ENCODE data around the gene PSG7. TPM values are rescaled to one million over a fixed set of nuclear protein-coding genes. Genes with fewer than 3 reads are reported as not detected.
"Not testable (repeated sequence)": the region's sequence is repeated elsewhere in the genome, so short reads cannot be mapped to it uniquely, and the experiment has no call there.

PSG7 gene
- total RNA-seq, result not detected
- not detected for polyA plus RNA-seq

- H3K36me3 Mint-ChIP-seq; H3K4me1 Mint-ChIP-seq; H3K36me3 ChIP-seq (ENCODE audit: insufficient read depth, low read length); H3K4me1 ChIP-seq (ENCODE audit: insufficient read depth, low read length); H3K9me3 ChIP-seq (ENCODE audit: low read length); H3K9me3 Mint-ChIP-seq; POLR2A ChIA-PET; H3K27ac ChIP-seq (ENCODE audit: low read depth, low read length); H3K4me3 ChIP-seq (ENCODE audit: low read length); DNase-seq; H3K4me3 Mint-ChIP-seq; H3K27me3 ChIP-seq (ENCODE audit: insufficient read depth, low read length, poor library complexity, severe bottlenecking); CTCF ChIA-PET: not testable (repeated sequence)
- Mint-ChIP-seq H3K27ac (peak within 1 kb of the TSS in 1 of 8 donors; percentile 8), H3K27me3 (peaks cover 16 to 17% of the 10 kb centered on the region in 2 donors)
Measured at GRCh38 chr19:42937107-42937506, at the start of gene PSG7. Gene PSG7, minus strand, starts transcription at chr19:42937207. Its CDS starts 131 bp downstream, at chr19:42937076.

- H3K27me3 Mint-ChIP-seq, result peaks cover 12 to 24% of the 10 kb centered on the region in 2 donors
- H3K27ac Mint-ChIP-seq, result no peak overlapping the region
- no peaks in the 10 kb centered on the region for H3K9me3 ChIP-seq (ENCODE audit: low read length)
- H3K4me3 Mint-ChIP-seq, result no peak overlapping the region
- no peaks in the 10 kb centered on the region for H3K27me3 ChIP-seq (ENCODE audit: insufficient read depth, low read length, poor library complexity, severe bottlenecking)
- H3K4me1 Mint-ChIP-seq, result no peaks in the 10 kb centered on the region
- no peak overlapping the region for H3K27ac ChIP-seq (ENCODE audit: low read depth, low read length)
- H3K4me1 ChIP-seq (ENCODE audit: insufficient read depth, low read length), result no peaks in the 10 kb centered on the region
- peaks cover 0 to 3% (median 0%) of the 10 kb centered on the region in 3 donors for H3K36me3 Mint-ChIP-seq
- POLR2A ChIA-PET, result no interaction called here
- no peaks in the 10 kb centered on the region for H3K36me3 ChIP-seq (ENCODE audit: insufficient read depth, low read length)
- H3K9me3 Mint-ChIP-seq, result peaks cover 3 to 12% (median 6%) of the 10 kb centered on the region in 5 donors
- no peak overlapping the region for H3K4me3 ChIP-seq (ENCODE audit: low read length)
- CTCF ChIA-PET, result no interaction called here
- no peak for DNase-seq
Measured at GRCh38 chr19:42985588-42985987, 48.6 kb upstream of the PSG7 start.

DNA sequence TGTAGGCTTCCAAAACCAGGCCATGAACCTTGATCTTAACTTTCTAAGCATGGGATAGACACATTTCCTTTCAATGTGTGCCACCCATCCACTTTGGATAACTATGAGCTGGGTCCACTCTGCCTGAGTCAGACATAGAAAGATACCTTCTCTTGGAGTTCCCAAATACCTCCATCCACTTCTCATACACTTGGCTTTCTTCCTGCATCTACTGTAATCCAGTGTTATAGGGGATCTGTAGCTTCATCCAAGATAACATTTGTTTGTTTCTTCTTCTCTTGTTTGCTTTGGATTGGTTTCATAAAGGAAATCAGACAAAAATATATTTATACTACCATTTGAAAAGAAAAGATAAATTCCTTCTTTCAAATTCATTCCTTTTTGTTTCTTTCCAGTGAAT is 45.1 kb upstream of the PSG7 start:
- H3K36me3 Mint-ChIP-seq; H3K27ac Mint-ChIP-seq; H3K4me1 ChIP-seq (ENCODE audit: insufficient read depth, low read length); H3K9me3 ChIP-seq (ENCODE audit: low read length); H3K4me3 ChIP-seq (ENCODE audit: low read length); H3K27me3 ChIP-seq (ENCODE audit: insufficient read depth, low read length, poor library complexity, severe bottlenecking); CTCF ChIA-PET; H3K36me3 ChIP-seq (ENCODE audit: insufficient read depth, low read length); POLR2A ChIA-PET; H3K4me3 Mint-ChIP-seq; H3K4me1 Mint-ChIP-seq; H3K27ac ChIP-seq (ENCODE audit: low read depth, low read length); DNase-seq: not testable (repeated sequence)
- H3K27me3 Mint-ChIP-seq, result peaks cover 10 to 16% of the 10 kb centered on the region in 2 donors
- H3K9me3 Mint-ChIP-seq, result peaks cover 4 to 16% (median 7%) of the 10 kb centered on the region in 5 donors

- H3K9me3 ChIP-seq (ENCODE audit: low read length); CTCF ChIA-PET; H3K4me1 ChIP-seq (ENCODE audit: insufficient read depth, low read length); H3K36me3 ChIP-seq (ENCODE audit: insufficient read depth, low read length); H3K27ac Mint-ChIP-seq; H3K27me3 ChIP-seq (ENCODE audit: insufficient read depth, low read length, poor library complexity, severe bottlenecking); H3K4me3 ChIP-seq (ENCODE audit: low read length); H3K9me3 Mint-ChIP-seq; DNase-seq; H3K4me3 Mint-ChIP-seq; H3K27ac ChIP-seq (ENCODE audit: low read depth, low read length); H3K36me3 Mint-ChIP-seq; POLR2A ChIA-PET; H3K4me1 Mint-ChIP-seq: not testable (repeated sequence)
- H3K27me3 Mint-ChIP-seq, result peaks cover 4 to 12% of the 10 kb centered on the region in 2 donors
Measured at GRCh38 chr19:42971451-42971850, 34.4 kb upstream of the PSG7 start.

DNA sequence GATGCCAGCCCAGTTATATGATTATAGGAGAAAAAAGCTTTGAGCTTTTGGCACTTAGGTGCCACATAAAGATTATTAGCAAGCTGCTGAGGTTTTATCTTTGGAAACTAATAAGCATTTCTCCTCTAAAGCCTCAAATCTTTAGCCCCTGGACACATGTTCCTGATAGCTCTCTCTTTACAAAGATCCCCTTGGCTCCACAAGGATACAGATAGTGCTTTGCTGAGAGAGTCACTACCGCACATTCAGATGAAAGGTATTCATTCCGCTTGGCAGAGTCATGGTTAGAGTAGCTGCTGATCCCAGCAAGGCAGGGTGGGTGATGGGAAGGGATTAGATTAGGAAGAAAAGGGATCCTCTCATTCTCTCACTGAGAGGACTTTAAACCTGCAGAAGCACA is 28.2 kb upstream of the PSG7 start:
- CTCF ChIA-PET, result no interaction called here
- H3K27ac Mint-ChIP-seq, result no peak overlapping the region

GRCh38 chr19:42961119-42961518 is 24.1 kb upstream of the PSG7 start:
- H3K4me1 Mint-ChIP-seq, result no peaks in the 10 kb centered on the region
- Histone ChIP-seq H3K4me3 (ENCODE audit: low read length) (no peak overlapping the region), H3K9me3 (ENCODE audit: low read length) (no peaks in the 10 kb centered on the region), H3K27ac (ENCODE audit: low read depth, low read length) (no peak overlapping the region), H3K4me1 (ENCODE audit: insufficient read depth, low read length) (no peaks in the 10 kb centered on the region), H3K36me3 (ENCODE audit: insufficient read depth, low read length) (no peaks in the 10 kb centered on the region), H3K27me3 (ENCODE audit: insufficient read depth, low read length, poor library complexity, severe bottlenecking) (no peaks in the 10 kb centered on the region)
- peaks cover 0 to 4% (median 2%) of the 10 kb centered on the region in 5 donors for H3K9me3 Mint-ChIP-seq
- DNase-seq, result no peak
- CTCF ChIA-PET, result no interaction called here
- H3K4me3 Mint-ChIP-seq, result no peak overlapping the region
- peaks cover 6 to 14% of the 10 kb centered on the region in 2 donors for H3K27me3 Mint-ChIP-seq
- POLR2A ChIA-PET, result no interaction called here
- no peaks in the 10 kb centered on the region for H3K36me3 Mint-ChIP-seq
- H3K27ac Mint-ChIP-seq, result no peak overlapping the region

More for the DNA sequence above, 28.2 kb upstream of the PSG7 start:
- Histone ChIP-seq H3K4me3 (ENCODE audit: low read length) (no peak overlapping the region), H3K9me3 (ENCODE audit: low read length) (no peaks in the 10 kb centered on the region), H3K27me3 (ENCODE audit: insufficient read depth, low read length, poor library complexity, severe bottlenecking) (no peaks in the 10 kb centered on the region), H3K27ac (ENCODE audit: low read depth, low read length) (no peak overlapping the region), H3K36me3 (ENCODE audit: insufficient read depth, low read length) (no peaks in the 10 kb centered on the region), H3K4me1 (ENCODE audit: insufficient read depth, low read length) (no peaks in the 10 kb centered on the region)
- no peak for DNase-seq
- no peak overlapping the region for H3K4me3 Mint-ChIP-seq
- no peaks in the 10 kb centered on the region for H3K36me3 Mint-ChIP-seq
- POLR2A ChIA-PET, result no interaction called here
- peaks cover 0 to 7% (median 1%) of the 10 kb centered on the region in 5 donors for H3K9me3 Mint-ChIP-seq
- H3K4me1 Mint-ChIP-seq, result no peaks in the 10 kb centered on the region
- H3K27me3 Mint-ChIP-seq, result peaks cover 5 to 8% of the 10 kb centered on the region in 2 donors

DNA sequence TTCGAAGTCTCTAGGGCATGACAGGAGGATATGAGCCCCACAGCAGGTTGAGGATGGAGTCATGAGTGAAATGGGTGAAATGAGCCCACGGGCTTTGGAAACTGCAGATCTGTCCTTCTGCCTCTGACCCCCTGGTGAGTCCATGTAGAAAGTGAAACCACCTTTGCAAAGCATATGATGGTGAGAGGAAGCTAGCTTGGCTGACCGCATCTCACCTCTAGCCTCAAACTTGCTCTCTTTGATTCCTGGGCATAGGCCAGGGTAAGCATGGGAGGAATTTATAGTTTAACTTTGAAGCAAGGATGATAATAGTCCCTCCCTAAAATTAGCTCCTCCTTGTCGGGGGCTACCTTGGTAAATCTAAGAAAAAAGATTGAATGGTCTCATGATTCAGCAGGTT is 15.1 kb upstream of the PSG7 start:
- Mint-ChIP-seq H3K27ac (peak overlapping the region in 1 of 8 donors; percentile 38), H3K27me3 (peaks cover 2 to 20% of the 10 kb centered on the region in 2 donors), H3K4me3 (peak overlapping the region in 2 of 7 donors; percentile 28 to 36)
- H3K4me1 Mint-ChIP-seq; H3K9me3 Mint-ChIP-seq; H3K36me3 Mint-ChIP-seq; CTCF ChIA-PET; POLR2A ChIA-PET; H3K27me3 ChIP-seq (ENCODE audit: insufficient read depth, low read length, poor library complexity, severe bottlenecking); H3K9me3 ChIP-seq (ENCODE audit: low read length); H3K4me1 ChIP-seq (ENCODE audit: insufficient read depth, low read length); H3K4me3 ChIP-seq (ENCODE audit: low read length); H3K36me3 ChIP-seq (ENCODE audit: insufficient read depth, low read length); DNase-seq; H3K27ac ChIP-seq (ENCODE audit: low read depth, low read length): not testable (repeated sequence)

DNA sequence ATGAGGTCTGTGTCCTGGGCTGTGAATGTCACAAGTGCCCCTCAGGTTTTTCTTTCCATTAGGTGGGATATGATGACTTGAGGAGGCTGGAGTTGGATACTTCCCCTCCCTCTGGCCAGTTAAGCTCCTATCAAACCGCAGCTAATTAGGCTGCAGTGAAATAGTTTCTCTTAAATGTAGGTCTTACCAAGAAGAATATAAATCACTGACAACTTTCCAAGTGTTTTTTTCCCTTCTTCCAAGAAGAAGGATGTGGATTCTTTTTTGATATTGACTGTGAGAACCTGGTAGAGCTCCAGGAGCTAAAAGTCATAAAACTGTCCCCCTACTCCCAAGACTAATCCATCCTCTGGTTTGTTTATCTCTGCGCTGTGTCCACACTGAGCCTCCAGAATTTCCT is 14.5 kb upstream of the PSG7 start:
- H3K27ac ChIP-seq (ENCODE audit: low read depth, low read length); H3K4me3 ChIP-seq (ENCODE audit: low read length); DNase-seq; H3K36me3 Mint-ChIP-seq; H3K27me3 ChIP-seq (ENCODE audit: insufficient read depth, low read length, poor library complexity, severe bottlenecking); CTCF ChIA-PET; H3K27ac Mint-ChIP-seq; H3K9me3 Mint-ChIP-seq; H3K4me1 ChIP-seq (ENCODE audit: insufficient read depth, low read length); POLR2A ChIA-PET; H3K4me1 Mint-ChIP-seq; H3K9me3 ChIP-seq (ENCODE audit: low read length); H3K36me3 ChIP-seq (ENCODE audit: insufficient read depth, low read length); H3K4me3 Mint-ChIP-seq: not testable (repeated sequence)
- peaks cover 4 to 22% of the 10 kb centered on the region in 2 donors for H3K27me3 Mint-ChIP-seq

- H3K27me3 ChIP-seq (ENCODE audit: insufficient read depth, low read length, poor library complexity, severe bottlenecking), result no peaks in the 10 kb centered on the region
- no peaks in the 10 kb centered on the region for H3K36me3 Mint-ChIP-seq
- no peaks in the 10 kb centered on the region for H3K36me3 ChIP-seq (ENCODE audit: insufficient read depth, low read length)
- H3K27ac ChIP-seq (ENCODE audit: low read depth, low read length), result no peak overlapping the region
- no peaks in the 10 kb centered on the region for H3K4me1 Mint-ChIP-seq
- no peak overlapping the region for H3K27ac Mint-ChIP-seq
- ChIA-PET CTCF (no interaction called here), POLR2A (no interaction called here)
- DNase-seq, result no peak
- H3K4me1 ChIP-seq (ENCODE audit: insufficient read depth, low read length), result no peaks in the 10 kb centered on the region
- H3K4me3 ChIP-seq (ENCODE audit: low read length), result no peak overlapping the region
- H3K9me3 ChIP-seq (ENCODE audit: low read length), result no peaks in the 10 kb centered on the region
- peaks cover 0 to 3% (median 0%) of the 10 kb centered on the region in 5 donors for H3K9me3 Mint-ChIP-seq
- no peak overlapping the region for H3K4me3 Mint-ChIP-seq
- H3K27me3 Mint-ChIP-seq, result peaks cover 18 to 46% of the 10 kb centered on the region in 2 donors
Measured at GRCh38 chr19:42942187-42942789, 5.3 kb upstream of the PSG7 start.
